ENCODE measurements around the gene BRCA2. TPM values are rescaled to one million over a fixed set of nuclear protein-coding genes. Genes with fewer than 3 reads are reported as not detected.
"Not testable (repeated sequence)": the region's sequence is repeated elsewhere in the genome, so short reads cannot be mapped to it uniquely, and the experiment has no call there.

BRCA2 gene
- total RNA-seq, 1 donor from 2014 or later: 3.6 TPM

DNA sequence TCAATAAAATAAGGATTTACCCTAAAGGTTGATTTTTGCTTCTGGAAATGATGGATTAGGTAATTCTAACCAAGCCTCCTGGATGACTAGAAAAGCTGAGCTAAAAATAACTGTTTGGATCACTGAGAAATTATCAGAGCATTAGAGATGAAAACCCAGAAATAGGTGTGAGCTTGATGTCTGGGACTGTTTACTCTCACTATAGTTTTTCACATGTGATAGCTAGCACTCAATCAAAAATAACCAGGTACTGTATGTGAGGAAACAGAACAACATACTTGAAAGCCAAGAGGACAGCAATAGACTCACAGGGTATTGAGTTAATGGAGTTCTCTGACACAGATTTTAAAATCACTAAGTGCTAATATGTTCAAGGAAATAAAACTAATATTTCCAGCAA lies 9.7 kb upstream of the BRCA2 start:
- DNase-seq (ENCODE audit: low spot score) (no peak), ATAC-seq (no peak)
- intact Hi-C loops (cut with DNase I): no loop called here

DNA sequence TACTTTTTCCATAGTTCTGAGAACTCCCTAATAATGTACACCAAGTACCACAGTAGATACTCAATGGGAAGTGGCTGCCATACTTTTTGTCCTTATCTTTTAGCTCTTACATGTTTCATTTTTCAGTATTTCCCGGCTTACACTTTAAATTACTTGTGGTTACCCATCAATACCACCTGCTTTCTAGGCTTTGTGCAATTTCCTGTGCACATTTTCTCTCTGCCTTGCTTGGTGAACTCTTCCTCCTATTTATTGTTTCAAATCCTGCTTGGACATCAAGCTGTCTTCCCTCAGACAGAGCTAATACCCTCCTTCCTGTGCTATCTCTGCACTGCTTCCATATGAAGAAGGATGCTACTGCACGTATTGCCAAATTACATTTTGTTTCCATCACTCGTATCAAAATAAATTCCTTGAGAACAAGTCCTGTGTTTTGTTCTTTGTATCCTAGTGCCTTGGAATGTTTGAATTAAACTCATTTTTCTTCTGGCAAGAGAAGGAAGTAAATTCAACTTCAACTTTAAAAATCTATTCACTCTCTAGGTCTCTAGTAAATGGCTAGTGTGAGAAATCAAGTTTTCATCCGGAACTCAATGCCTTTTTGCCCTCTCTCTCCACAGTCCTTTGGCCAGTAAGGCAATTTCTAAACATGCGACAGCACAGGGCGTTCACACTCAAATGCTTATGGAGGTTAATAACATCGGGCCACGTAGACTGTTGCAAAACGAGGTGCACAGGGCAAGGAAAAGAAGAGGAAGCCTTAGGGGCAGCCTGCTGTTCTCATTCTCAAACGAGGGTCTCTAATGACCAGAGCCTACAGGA lies 5.8 kb upstream of the BRCA2 start:
- DNase-seq (ENCODE audit: low spot score) (no peak), ATAC-seq (peak; percentile 63)
- intact Hi-C loops (cut with DNase I): no loop called here

DNA sequence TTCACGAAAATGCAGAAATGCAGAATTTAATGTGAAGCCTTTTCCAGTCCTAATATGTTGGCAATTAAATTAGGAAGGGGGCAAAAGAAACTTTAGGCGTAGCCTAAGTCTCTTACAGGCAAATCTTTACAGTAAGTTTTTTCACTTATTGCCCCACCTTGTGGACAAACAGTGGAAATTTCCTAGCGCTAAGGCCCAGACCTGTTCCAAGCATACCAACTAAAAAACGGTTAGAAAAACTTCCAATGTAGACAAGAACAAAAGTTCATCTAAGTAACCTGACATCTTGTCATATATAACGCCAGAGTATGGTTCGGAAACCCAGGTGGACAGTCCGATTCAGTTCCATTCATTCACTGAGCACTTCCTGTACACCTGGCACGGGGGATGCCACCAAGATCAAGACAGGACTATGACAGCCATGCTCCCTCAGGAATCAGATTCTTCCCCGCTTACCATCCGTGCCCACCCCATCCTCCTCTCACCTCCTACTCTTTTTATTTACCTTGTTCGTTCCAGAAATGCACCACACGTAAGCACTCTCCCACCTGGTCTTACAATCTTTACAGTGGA lies 5.1 kb upstream of the BRCA2 start:
- peak; percentile 83 for ATAC-seq
- intact Hi-C loops (cut with DNase I): no loop called here
- DNase-seq (ENCODE audit: low spot score): no peak

DNA sequence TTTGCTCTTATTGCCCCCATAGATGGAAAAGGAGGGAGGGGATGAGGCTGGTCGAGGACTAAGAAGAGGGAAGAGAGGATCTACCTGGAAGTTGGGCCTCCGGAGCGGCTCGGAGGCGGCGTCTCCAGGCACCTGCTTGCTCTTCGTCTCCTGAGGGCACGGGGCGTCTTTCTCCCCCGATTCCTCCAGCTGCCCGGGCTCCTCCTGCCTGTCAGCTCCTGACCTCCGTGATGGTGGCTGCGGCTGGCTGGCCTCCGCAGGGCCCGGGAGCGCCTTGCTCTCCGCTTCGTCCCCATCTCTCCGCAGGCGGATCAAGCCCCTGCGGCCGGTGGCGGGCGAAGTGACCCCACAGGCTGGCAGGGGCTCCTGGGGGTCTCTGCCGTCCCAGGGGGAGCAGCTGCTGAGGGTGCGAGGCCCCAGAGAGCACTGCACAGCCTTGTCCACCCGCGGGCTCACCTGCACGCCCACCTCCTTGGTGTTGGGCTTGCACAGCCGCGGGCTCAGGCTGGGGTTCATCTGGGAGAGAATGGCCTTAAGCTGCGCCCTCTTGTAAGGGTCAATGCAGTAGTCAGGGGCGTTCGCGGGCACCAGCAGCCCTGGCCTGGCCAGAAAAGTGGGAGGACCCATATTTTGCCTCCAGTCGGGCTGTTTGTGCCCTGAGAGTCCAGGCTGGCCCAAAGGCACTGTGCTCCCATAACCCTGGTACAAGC lies 4.0 kb upstream of the BRCA2 start:
- intact Hi-C loops (cut with DNase I): no loop called here
- no peak for DNase-seq (ENCODE audit: low spot score)
- no peak for ATAC-seq

DNA sequence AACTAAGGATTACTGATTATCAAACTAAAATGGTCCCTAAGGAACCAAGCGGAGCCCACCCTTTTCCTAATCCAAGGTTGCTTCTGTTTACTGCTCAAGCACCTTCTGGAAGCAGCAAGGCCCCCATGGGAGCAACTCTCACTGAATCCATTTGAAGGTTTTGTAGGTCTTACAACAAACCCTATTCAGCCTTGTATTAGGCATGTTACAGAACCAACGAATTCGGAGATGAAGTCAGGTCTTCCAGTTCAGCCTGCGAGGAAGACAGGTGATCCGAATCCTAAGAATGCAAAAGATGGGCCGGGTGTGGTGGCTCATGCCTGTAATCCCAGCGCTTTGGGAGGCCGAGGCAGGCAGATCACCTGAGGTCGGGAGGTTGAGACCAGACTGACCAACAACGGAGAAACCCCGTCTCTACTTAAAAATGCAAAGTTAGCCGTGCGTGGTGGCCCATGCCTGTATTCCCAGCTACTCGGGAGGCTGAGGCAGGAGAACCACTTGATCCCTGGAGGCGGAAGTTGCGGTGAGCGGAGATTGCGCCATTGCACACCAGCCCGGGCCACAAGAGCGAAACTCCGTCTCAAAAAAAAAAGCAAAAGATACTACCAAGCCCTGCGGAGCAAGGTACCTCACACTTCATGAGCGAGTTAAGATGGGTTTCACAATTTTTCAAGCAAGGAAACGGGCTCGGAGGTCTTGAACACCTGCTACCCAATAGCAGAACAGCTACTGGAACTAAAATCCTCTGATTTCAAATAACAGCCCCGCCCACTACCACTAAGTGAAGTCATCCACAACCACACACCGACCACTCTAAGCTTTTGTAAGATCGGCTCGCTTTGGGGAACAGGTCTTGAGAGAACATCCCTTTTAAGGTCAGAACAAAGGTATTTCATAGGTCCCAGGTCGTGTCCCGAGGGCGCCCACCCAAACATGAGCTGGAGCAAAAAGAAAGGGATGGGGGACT lies 754 bp upstream of the BRCA2 start:
- intact Hi-C loops (cut with DNase I): no loop called here
- DNase-seq (ENCODE audit: low spot score) (peak; percentile 71), ATAC-seq (peak; percentile 69)

DNA sequence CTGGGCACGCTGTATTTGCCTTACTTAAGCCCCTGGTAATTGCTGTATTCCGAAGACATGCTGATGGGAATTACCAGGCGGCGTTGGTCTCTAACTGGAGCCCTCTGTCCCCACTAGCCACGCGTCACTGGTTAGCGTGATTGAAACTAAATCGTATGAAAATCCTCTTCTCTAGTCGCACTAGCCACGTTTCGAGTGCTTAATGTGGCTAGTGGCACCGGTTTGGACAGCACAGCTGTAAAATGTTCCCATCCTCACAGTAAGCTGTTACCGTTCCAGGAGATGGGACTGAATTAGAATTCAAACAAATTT lies 676 bp downstream of the BRCA2 start:
- DNase-seq (ENCODE audit: low spot score): no peak
- ATAC-seq: no peak
- intact Hi-C loops (cut with DNase I): no loop called here

DNA sequence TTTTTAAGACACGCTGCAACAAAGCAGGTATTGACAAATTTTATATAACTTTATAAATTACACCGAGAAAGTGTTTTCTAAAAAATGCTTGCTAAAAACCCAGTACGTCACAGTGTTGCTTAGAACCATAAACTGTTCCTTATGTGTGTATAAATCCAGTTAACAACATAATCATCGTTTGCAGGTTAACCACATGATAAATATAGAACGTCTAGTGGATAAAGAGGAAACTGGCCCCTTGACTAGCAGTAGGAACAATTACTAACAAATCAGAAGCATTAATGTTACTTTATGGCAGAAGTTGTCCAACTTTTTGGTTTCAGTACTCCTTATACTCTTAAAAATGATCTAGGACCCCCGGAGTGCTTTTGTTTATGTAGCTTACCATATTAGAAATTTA lies 1.2 kb downstream of the BRCA2 start:
- intact Hi-C loops (cut with DNase I): no loop called here
- no peak for DNase-seq (ENCODE audit: low spot score)
- ATAC-seq: no peak

- ATAC-seq (no peak), DNase-seq (ENCODE audit: low spot score) (no peak)
- intact Hi-C loops (cut with DNase I): no loop called here
Observed at GRCh38 chr13:32317716-32318465, 2.6 kb downstream of the BRCA2 start.

GRCh38 chr13:32320528-32320927 lies 5.2 kb downstream of the BRCA2 start:
- ATAC-seq (no peak), DNase-seq (ENCODE audit: low spot score) (no peak)
- intact Hi-C loops (cut with DNase I): no loop called here

DNA sequence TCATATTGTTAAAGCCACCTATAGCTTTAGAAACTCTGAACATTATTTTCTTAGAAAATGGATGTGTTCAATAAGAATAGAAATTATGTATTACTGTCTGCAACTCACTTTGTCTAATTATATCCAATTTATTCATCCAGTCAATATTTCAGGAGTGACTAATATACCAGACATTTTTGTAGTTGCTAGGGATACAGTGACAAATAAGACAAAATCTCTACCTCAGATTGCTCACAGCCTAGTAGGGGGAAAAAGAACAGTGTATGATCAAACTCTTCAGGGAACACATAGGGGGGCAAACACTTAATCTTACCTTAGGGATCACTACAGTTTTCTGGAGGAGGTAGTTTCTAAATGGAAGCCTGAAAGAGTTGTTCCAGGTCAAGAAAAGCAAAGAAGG lies 8.6 kb downstream of the BRCA2 start:
- intact Hi-C loops (cut with DNase I): no loop called here
- DNase-seq (ENCODE audit: low spot score): no peak
- no peak for ATAC-seq

GRCh38 chr13:32330441-32330840 lies 15.1 kb downstream of the BRCA2 start:
- no peak for DNase-seq (ENCODE audit: low spot score)
- intact Hi-C loops (cut with DNase I): no loop called here
- ATAC-seq: no peak

GRCh38 chr13:32334671-32335070 lies 19.4 kb downstream of the BRCA2 start:
- intact Hi-C loops (cut with DNase I): no loop called here
- no peak for ATAC-seq
- DNase-seq (ENCODE audit: low spot score): no peak

DNA sequence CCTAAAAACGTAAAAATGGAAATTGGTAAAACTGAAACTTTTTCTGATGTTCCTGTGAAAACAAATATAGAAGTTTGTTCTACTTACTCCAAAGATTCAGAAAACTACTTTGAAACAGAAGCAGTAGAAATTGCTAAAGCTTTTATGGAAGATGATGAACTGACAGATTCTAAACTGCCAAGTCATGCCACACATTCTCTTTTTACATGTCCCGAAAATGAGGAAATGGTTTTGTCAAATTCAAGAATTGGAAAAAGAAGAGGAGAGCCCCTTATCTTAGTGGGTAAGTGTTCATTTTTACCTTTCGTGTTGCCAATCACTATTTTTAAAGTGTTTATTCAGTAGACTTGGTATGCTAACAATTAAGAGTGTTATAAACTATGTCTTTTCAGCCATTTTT lies 25.6 kb downstream of the BRCA2 start:
- intact Hi-C loops (cut with DNase I): no loop called here
- no peak for DNase-seq (ENCODE audit: low spot score)
- ATAC-seq: no peak

GRCh38 chr13:32347651-32348050 lies 32.3 kb downstream of the BRCA2 start:
- ATAC-seq (no peak), DNase-seq (ENCODE audit: low spot score) (no peak)
- intact Hi-C loops (cut with DNase I): no loop called here

DNA sequence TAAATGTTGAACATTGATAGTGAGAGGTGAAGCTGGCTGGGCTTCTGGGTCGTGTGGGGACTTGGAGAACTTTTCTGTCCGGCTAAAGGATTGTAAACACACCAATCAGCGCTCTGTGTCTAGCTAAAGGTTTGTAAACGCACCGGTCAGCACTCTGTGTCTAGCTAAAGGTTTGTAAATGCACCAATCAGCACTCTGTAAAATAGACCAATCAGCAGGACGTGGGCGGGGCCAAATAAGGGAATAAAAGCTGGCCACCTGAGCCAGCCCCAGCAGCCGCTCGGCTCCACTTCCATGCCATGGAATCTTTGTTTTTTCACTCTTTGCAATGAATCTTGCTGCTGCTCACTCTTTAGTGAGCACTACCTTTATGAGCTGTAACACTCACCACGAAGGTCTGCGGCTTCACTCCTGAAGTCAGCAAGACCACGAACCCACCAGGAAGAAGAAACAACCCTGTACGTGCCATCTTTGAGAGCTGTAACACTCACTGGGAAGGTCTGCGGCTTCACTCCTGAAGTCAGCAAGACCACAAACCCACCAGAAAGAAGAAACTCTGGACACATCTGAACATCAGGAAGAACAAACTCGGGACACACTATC lies 35.6 kb downstream of the BRCA2 start:
- intact Hi-C loops (cut with DNase I); DNase-seq (ENCODE audit: low spot score); ATAC-seq: not testable (repeated sequence)

GRCh38 chr13:32354040-32354439 lies 38.7 kb downstream of the BRCA2 start:
- ATAC-seq: no peak
- intact Hi-C loops (cut with DNase I): no loop called here
- no peak for DNase-seq (ENCODE audit: low spot score)

- intact Hi-C loops (cut with DNase I); ATAC-seq: not testable (repeated sequence)
Observed at GRCh38 chr13:32355935-32356334, 40.6 kb downstream of the BRCA2 start.

GRCh38 chr13:32362574-32362973 lies 47.3 kb downstream of the BRCA2 start:
- intact Hi-C loops (cut with DNase I): no loop called here
- DNase-seq (ENCODE audit: low spot score): no peak
- no peak for ATAC-seq

More at GRCh38 chr13:32355935-32356334, 40.6 kb downstream of the BRCA2 start:
- not testable (repeated sequence) for DNase-seq (ENCODE audit: low spot score)
